ENCODE results near the gene RPP38. TPM values are rescaled to one million over a fixed set of nuclear protein-coding genes. Genes with fewer than 3 reads are reported as not detected.

The RPP38 gene
- total RNA-seq, 1 experiment from 2014 or later: 15.9 TPM

DNA sequence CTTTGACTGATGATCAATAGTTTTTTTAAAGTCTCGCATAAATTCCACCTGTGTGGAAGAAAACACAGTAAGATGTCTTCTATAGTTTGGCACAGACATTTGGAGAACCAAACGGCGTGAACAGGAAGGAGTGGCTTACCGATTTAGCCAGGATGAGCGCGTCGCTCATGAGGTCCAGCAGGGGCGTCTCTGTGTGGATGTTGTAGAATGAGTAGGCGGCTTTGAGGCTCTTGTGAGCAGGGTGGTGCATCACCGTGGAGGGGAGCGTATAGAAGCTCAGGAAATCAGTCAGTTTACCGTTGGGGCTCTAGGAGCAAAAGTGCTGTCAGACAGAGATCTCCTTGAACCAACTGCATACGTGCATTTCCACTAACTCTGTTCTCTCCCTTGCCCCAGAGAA, 15.5 kb downstream of the RPP38 start:
- Histone ChIP-seq H3K27ac (no peak overlapping the region), H3K36me3 (ENCODE audit: low read depth) (0 out of 2 replicates have a peak, but pooled peaks cover 3% of the 10 kb centered on the region), H2AFZ (no peak overlapping the region), H4K20me1 (ENCODE audit: insufficient read depth) (0 out of 2 replicates have a peak, but pooled peaks cover 1% of the 10 kb centered on the region), H3K4me1 (replicated peaks; ENCODE audit: insufficient read depth) (no peaks in the 10 kb centered on the region), H3K4me3 (no peak overlapping the region), H3K79me2 (ENCODE audit: low read depth) (no peaks in the 10 kb centered on the region), H3F3A (ENCODE audit: insufficient read depth, low read depth) (peaks cover 9% of the 10 kb centered on the region; the same call in 1 of the 2 replicates), H3K9me3 (ENCODE audit: insufficient read depth, low read depth) (no peaks in the 10 kb centered on the region), H3K9me2 (ENCODE audit: insufficient read depth) (no peaks in the 10 kb centered on the region), H3K4me2 (no peak overlapping the region), H3K27me3 (ENCODE audit: insufficient read depth, low read depth) (no peaks in the 10 kb centered on the region)
- CTCF ChIA-PET: no interaction called here
- no peak for DNase-seq
- POLR2A ChIA-PET (ENCODE audit: unreplicated experiment): no interaction called here
- TF ChIP-seq EZH2 (IDR thresholded peaks at IDR 0.05; ENCODE audit: low read depth): no peak
- TF ChIP-seq, protein P1, sequence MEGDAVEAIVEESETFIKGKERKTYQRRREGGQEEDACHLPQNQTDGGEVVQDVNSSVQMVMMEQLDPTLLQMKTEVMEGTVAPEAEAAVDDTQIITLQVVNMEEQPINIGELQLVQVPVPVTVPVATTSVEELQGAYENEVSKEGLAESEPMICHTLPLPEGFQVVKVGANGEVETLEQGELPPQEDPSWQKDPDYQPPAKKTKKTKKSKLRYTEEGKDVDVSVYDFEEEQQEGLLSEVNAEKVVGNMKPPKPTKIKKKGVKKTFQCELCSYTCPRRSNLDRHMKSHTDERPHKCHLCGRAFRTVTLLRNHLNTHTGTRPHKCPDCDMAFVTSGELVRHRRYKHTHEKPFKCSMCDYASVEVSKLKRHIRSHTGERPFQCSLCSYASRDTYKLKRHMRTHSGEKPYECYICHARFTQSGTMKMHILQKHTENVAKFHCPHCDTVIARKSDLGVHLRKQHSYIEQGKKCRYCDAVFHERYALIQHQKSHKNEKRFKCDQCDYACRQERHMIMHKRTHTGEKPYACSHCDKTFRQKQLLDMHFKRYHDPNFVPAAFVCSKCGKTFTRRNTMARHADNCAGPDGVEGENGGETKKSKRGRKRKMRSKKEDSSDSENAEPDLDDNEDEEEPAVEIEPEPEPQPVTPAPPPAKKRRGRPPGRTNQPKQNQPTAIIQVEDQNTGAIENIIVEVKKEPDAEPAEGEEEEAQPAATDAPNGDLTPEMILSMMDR (conservative IDR thresholded peaks at IDR 0.05): no peak
- BruUV-seq (replicated peaks): no TSS peak
- intact Hi-C loops (cut with micrococcal nuclease; ENCODE audit: unreplicated experiment): no loop called here

- no peaks in the 10 kb centered on the region for H3K27me3 ChIP-seq (ENCODE audit: insufficient read depth, low read depth)
- 0 out of 2 replicates have a peak, but pooled peaks cover 3% of the 10 kb centered on the region for H3K36me3 ChIP-seq (ENCODE audit: low read depth)
- H3K27ac ChIP-seq: no peak overlapping the region
- no peaks in the 10 kb centered on the region for H3K4me1 ChIP-seq (replicated peaks; ENCODE audit: insufficient read depth)
- DNase-seq: no peak
- no peak for TF ChIP-seq EZH2 (IDR thresholded peaks at IDR 0.05; ENCODE audit: low read depth)
- TF ChIP-seq, protein P1 (conservative IDR thresholded peaks at IDR 0.05): no peak
- BruUV-seq (replicated peaks): no TSS peak
- no peak overlapping the region for H2AFZ ChIP-seq
- H3K79me2 ChIP-seq (ENCODE audit: low read depth): no peaks in the 10 kb centered on the region
- intact Hi-C loops (cut with micrococcal nuclease; ENCODE audit: unreplicated experiment): no loop called here
- H3K4me3 ChIP-seq: no peak overlapping the region
- no peak overlapping the region for H3K4me2 ChIP-seq
- no peaks in the 10 kb centered on the region for H4K20me1 ChIP-seq (ENCODE audit: insufficient read depth)
- H3F3A ChIP-seq (ENCODE audit: insufficient read depth, low read depth): peaks cover 4% of the 10 kb centered on the region; the same call in 1 of the 2 replicates
- CTCF ChIA-PET: no interaction called here
- no peaks in the 10 kb centered on the region for H3K9me2 ChIP-seq (ENCODE audit: insufficient read depth)
- H3K9me3 ChIP-seq (ENCODE audit: insufficient read depth, low read depth): no peaks in the 10 kb centered on the region
- POLR2A ChIA-PET (ENCODE audit: unreplicated experiment): no interaction called here
These were observed 16.6 kb downstream of the RPP38 start for GRCh38 chr10:15113766-15114165.

DNA sequence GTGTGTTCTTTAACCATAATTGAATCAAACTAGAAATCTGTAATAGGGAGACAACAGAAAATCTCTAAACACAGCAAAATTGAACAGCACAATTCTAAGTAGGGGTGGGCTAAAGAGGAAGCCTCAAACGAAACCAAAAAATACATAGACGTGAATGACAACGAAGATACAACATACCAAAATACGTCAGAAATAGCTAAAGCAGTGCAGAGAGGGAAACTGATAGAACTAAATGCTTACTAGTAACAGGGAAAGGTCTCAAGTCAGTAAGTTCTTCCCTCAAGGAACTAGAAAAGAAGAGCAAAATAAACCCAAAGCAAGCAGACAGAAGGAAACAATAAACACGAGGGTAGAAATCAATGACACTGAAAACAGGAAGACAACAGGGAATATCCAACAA, 19.1 kb downstream of the RPP38 start:
- Histone ChIP-seq H2AFZ (no peak overlapping the region), H3K4me2 (no peak overlapping the region), H3K79me2 (ENCODE audit: low read depth) (no peaks in the 10 kb centered on the region), H3K27ac (no peak overlapping the region), H3K9me3 (ENCODE audit: insufficient read depth, low read depth) (no peaks in the 10 kb centered on the region), H4K20me1 (ENCODE audit: insufficient read depth) (no peaks in the 10 kb centered on the region), H3K9me2 (ENCODE audit: insufficient read depth) (no peaks in the 10 kb centered on the region), H3K4me3 (no peak overlapping the region), H3K36me3 (ENCODE audit: low read depth) (0 out of 2 replicates have a peak, but pooled peaks cover 3% of the 10 kb centered on the region), H3F3A (ENCODE audit: insufficient read depth, low read depth) (no peaks in the 10 kb centered on the region), H3K27me3 (ENCODE audit: insufficient read depth, low read depth) (no peaks in the 10 kb centered on the region), H3K4me1 (replicated peaks; ENCODE audit: insufficient read depth) (no peaks in the 10 kb centered on the region)
- BruUV-seq (replicated peaks): no TSS peak
- intact Hi-C loops (cut with micrococcal nuclease; ENCODE audit: unreplicated experiment): no loop called here
- DNase-seq: no peak
- ChIA-PET POLR2A (ENCODE audit: unreplicated experiment) (no interaction called here), CTCF (no interaction called here)
- TF ChIP-seq EZH2 (IDR thresholded peaks at IDR 0.05; ENCODE audit: low read depth): no peak
- TF ChIP-seq, protein P1 (conservative IDR thresholded peaks at IDR 0.05): no peak

All from PC-9 (cell line).